ENCODE measurements around the gene CTIF.

GRCh38 chr18:48878471-48878870, 339.6 kb downstream of the CTIF start:
- no peak for TF ChIP-seq POLR2A (IDR thresholded peaks at IDR 0.05)
- TF ChIP-seq POLR2AphosphoS5 (IDR thresholded peaks at IDR 0.05) = no peak
